Hepatocyte (in vitro differentiated cells): ENCODE measurements around the gene SPRY1. TPM values are rescaled to one million over a fixed set of nuclear protein-coding genes. Genes with fewer than 3 reads are reported as not detected.

Experiments
- DNase-seq: peaks from one replicate; pipeline ENCODE4 v3.0.0-alpha.2; 2016; ENCODE audit warnings: low spot score
- H2AFZ ChIP-seq: fragments of 200-600 bp; sonication (generic); 2 replicates; pipeline ENCODE4 v1.6.0; 2016; ENCODE audit warnings: antibody characterized with exemption, mild to moderate bottlenecking
- H3K27ac ChIP-seq: fragments of 200-600 bp; sonication (generic); 2 replicates; pipeline ENCODE4 v1.5.1; 2016; ENCODE audit warnings: mild to moderate bottlenecking
- H3K27me3 ChIP-seq: fragments of 200-600 bp; sonication (generic); 2 replicates; pipeline ENCODE4 v1.6.1; 2016
- H3K36me3 ChIP-seq: fragments of 200-600 bp; sonication (generic); replicated peaks from 2 replicates; pipeline ENCODE4 v1.5.1; 2016; ENCODE audit warnings: low read depth; ENCODE audit not compliant: insufficient read depth
- H3K4me1 ChIP-seq: fragments of 200-600 bp; sonication (generic); 2 replicates; pipeline ENCODE4 v1.5.1; 2016; ENCODE audit warnings: mild to moderate bottlenecking, moderate library complexity; ENCODE audit not compliant: insufficient read depth
- H3K4me2 ChIP-seq: fragments of 200-600 bp; sonication (generic); 2 replicates; pipeline ENCODE4 v1.6.0; 2016
- H3K4me3 ChIP-seq: fragments of 200-600 bp; sonication (generic); 2 replicates; pipeline ENCODE4 v1.5.1; 2016; ENCODE audit warnings: mild to moderate bottlenecking
- H3K79me2 ChIP-seq: fragments of 200-600 bp; sonication (generic); 2 replicates; pipeline ENCODE4 v1.6.0; 2017; ENCODE audit warnings: mild to moderate bottlenecking
- H3K9me2 ChIP-seq: fragments of 200-600 bp; sonication (generic); replicated peaks from 2 replicates; pipeline ENCODE4 v1.6.0; 2017; ENCODE audit warnings: mild to moderate bottlenecking; ENCODE audit not compliant: insufficient read depth
- H3K9me3 ChIP-seq: fragments of 200-600 bp; sonication (generic); 2 replicates; pipeline ENCODE4 v1.5.1; 2016; ENCODE audit warnings: low read depth, mild to moderate bottlenecking
- H4K20me1 ChIP-seq: fragments of 200-600 bp; sonication (generic); 2 replicates; pipeline ENCODE4 v1.6.0; 2016; ENCODE audit warnings: mild to moderate bottlenecking; ENCODE audit not compliant: insufficient read depth, poor library complexity, severe bottlenecking
- CTCF ChIP-seq: fragments of 200-600 bp; sonication (generic); IDR thresholded peaks from 2 replicates; pipeline ENCODE4 v1.5.1; 2016; ENCODE audit warnings: antibody characterized with exemption, mild to moderate bottlenecking; ENCODE audit not compliant: poor library complexity
- EZH2 ChIP-seq: fragments of 200-600 bp; sonication (generic); IDR thresholded peaks from 2 replicates; pipeline ENCODE4 v1.6.1; 2016; ENCODE audit warnings: antibody characterized with exemption, mild to moderate bottlenecking, borderline replicate concordance
- EZH2phosphoT487 ChIP-seq: fragments of 200-600 bp; sonication (generic); IDR thresholded peaks from one replicate; pipeline ENCODE4 v1.6.1; 2018; ENCODE audit warnings: antibody characterized with exemption, mild to moderate bottlenecking, low read depth, moderate library complexity; ENCODE audit not compliant: unreplicated experiment, severe bottlenecking
- WGBS: methylation state at CpG from one replicate; pipeline ENCODE4 v1.1.6; 2016; ENCODE audit warnings: low lambda C conversion rate; ENCODE audit errors: missing lambda C conversion rate; 5-methylcytosine and 5-hydroxymethylcytosine counted together
- polyA plus RNA-seq: library from polyadenylated mRNA; unstranded; fragments of >200 nt; fragmentation: Nextera tagmentation; extraction: Ambion mirVana; gene quantifications from 2 replicates; pipeline ENCODE4 v1.2.1, GENCODE V29; 2016
- total RNA-seq: library from RNA; depleted of rRNA; stranded (reverse); fragments of >200 nt; gene quantifications from 2 replicates; pipeline ENCODE4 v1.2.3, GENCODE V29; 2014

The SPRY1 gene
- total and polyA plus RNA-seq, 2 experiments from 2014 or later = 37.7 to 40.1 TPM

GRCh38 chr4:123438031-123438430 is 41.4 kb downstream of the SPRY1 start:
- Histone ChIP-seq H3K36me3 (no peaks in the 10 kb centered on the region), H3K79me2 (no peaks in the 10 kb centered on the region), H3K9me3 (no peaks in the 10 kb centered on the region), H3K4me1 (peaks cover 2% of the 10 kb centered on the region), H4K20me1 (no peaks in the 10 kb centered on the region), H3K4me2 (no peak overlapping the region), H2AFZ (no peak overlapping the region), H3K9me2 (no peaks in the 10 kb centered on the region), H3K27ac (no peak overlapping the region), H3K27me3 (no peaks in the 10 kb centered on the region), H3K4me3 (no peak overlapping the region)
- 53% methylated on average over 3 of the region's 3 CpGs for WGBS
- no peak for DNase-seq
- TF ChIP-seq CTCF (no peak), EZH2 (no peak), EZH2phosphoT487 (no peak)

DNA sequence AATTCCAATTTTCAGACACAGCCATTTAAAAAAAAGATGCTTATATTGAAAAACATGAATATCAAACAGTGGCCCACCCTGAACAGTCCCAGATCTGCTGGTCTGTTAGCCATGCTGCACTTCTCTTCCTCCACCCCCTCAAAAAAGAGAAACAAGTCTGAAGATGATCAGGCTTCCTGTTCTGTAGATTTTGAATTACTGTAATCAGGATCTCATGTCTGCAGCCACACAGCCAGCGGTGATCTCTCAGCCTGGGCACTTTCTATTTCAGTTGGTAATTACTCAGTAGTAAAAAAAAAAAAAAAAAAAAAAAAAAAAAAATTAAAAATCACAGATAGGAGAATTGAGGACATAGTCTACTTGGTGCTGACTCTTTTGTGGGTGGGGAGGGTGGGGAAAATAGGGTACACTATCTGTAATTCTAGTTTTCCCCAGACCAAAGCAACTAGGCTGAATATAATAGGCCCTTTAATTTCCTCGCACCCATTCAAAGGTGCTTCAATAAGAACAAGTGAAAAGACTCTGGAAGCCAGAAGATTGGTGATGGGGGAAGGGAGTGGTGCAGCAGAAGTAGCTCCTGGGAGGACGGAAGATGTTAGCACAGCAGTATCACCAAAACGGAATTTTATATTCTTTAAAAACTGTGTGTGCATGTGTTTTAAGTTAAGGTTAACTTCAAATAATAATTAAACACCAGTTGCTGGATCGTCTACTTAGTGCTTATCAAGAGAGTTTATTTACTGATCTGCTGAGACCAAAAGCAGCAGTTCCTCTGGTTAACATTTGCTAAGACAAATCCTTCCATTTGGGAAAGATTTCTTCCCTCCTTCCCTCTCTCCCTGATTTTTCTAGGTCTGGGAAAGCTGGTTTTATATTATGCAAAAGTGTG is 47.0 kb downstream of the SPRY1 start:
- peak overlapping the region; percentile 67 for H3K4me2 ChIP-seq
- H3K9me3 ChIP-seq = no peaks in the 10 kb centered on the region
- H3K27ac ChIP-seq = peak overlapping the region; percentile 68
- DNase-seq = no peak
- peaks cover 6% of the 10 kb centered on the region for H3K4me1 ChIP-seq
- H3K79me2 ChIP-seq = no peaks in the 10 kb centered on the region
- H2AFZ ChIP-seq = peak overlapping the region; percentile 63
- H3K9me2 ChIP-seq = no peaks in the 10 kb centered on the region
- whole genome bisulfite sequencing = 27% methylated on average over 5 of the region's 5 CpGs
- no peaks in the 10 kb centered on the region for H4K20me1 ChIP-seq
- TF ChIP-seq EZH2phosphoT487 (no peak), EZH2 (no peak), CTCF (no peak)
- no peak overlapping the region for H3K4me3 ChIP-seq
- H3K36me3 ChIP-seq = no peaks in the 10 kb centered on the region
- H3K27me3 ChIP-seq = no peaks in the 10 kb centered on the region

GRCh38 chr4:123444290-123444731 is 47.7 kb downstream of the SPRY1 start:
- peak; percentile 73 for DNase-seq
- WGBS = 14% methylated on average over 10 of the region's 10 CpGs

More at GRCh38 chr4:123444290-123444731, 47.7 kb downstream of the SPRY1 start:
- H3K79me2 ChIP-seq = no peaks in the 10 kb centered on the region
- no peak overlapping the region for H3K4me3 ChIP-seq
- peak overlapping the region; percentile 63 for H2AFZ ChIP-seq
- no peaks in the 10 kb centered on the region for H3K9me3 ChIP-seq
- H3K4me2 ChIP-seq = peak overlapping the region; percentile 67
- H3K36me3 ChIP-seq = no peaks in the 10 kb centered on the region
- no peaks in the 10 kb centered on the region for H4K20me1 ChIP-seq
- TF ChIP-seq CTCF = no peak
- no peak for TF ChIP-seq EZH2
- no peak for TF ChIP-seq EZH2phosphoT487
- H3K27me3 ChIP-seq = no peaks in the 10 kb centered on the region
- H3K4me1 ChIP-seq = peaks cover 6% of the 10 kb centered on the region
- H3K27ac ChIP-seq = peak overlapping the region; percentile 68
- no peaks in the 10 kb centered on the region for H3K9me2 ChIP-seq
